Heart right ventricle (tissue), 16 donors: ENCODE results near the gene PRDX3. TPM values are rescaled to one million over a fixed set of nuclear protein-coding genes. Genes with fewer than 3 reads are reported as not detected.

Experiments
- ATAC-seq, 8 donors: fragments of 200-7000 bp; cut with Tn5 transposase; one replicate each; pipeline ENCODE4 v1.9.1; 2020; ENCODE audit warnings: mild to moderate bottlenecking in 8 of 8, moderate library complexity in 8 of 8, moderate number of reproducible peaks in 1 of 8
- DNase-seq, 2 donors: peaks; one replicate each; pipeline ENCODE4 v3.0.0-alpha.2; 2020
- H3K27ac ChIP-seq, 10 donors: fragments of 200-600 bp; sonication (generic) in 2 of 10; one replicate each; pipeline versions ENCODE4 v1.5.0 to v1.8.0; 2020 to 2022; ENCODE audit warnings: mild to moderate bottlenecking in 3 of 10
- H3K27me3 ChIP-seq, 7 donors: fragments of 200-600 bp; one replicate each; pipeline ENCODE4 v1.8.0; 2021 to 2022; ENCODE audit warnings: mild to moderate bottlenecking in 2 of 7
- H3K36me3 ChIP-seq, 9 donors: fragments of 200-600 bp; sonication (generic) in 1 of 9; one replicate each; pipeline versions ENCODE4 v1.5.0 to v1.8.0; 2020 to 2022; ENCODE audit warnings: mild to moderate bottlenecking in 2 of 9
- H3K4me1 ChIP-seq, 9 donors: fragments of 200-600 bp; sonication (generic) in 1 of 9; one replicate each; pipeline versions ENCODE4 v1.5.0 to v1.8.0; 2020 to 2022; ENCODE audit warnings: mild to moderate bottlenecking in 4 of 9
- H3K4me3 ChIP-seq, 10 donors: fragments of 200-600 bp; sonication (generic) in 2 of 10; one replicate each; pipeline versions ENCODE4 v1.5.0 to v1.8.0; 2020 to 2022; ENCODE audit warnings: mild to moderate bottlenecking in 7 of 10, moderate library complexity in 2 of 10
- H3K9me3 ChIP-seq, 11 donors: fragments of 200-600 bp in 10 of 11; sonication (generic) in 2 of 11; one replicate each; pipeline versions ENCODE4 v1.5.0 to v1.8.0; 2013 to 2022; ENCODE audit warnings: mild to moderate bottlenecking in 2 of 11, control low read depth in 1 of 11, moderate library complexity in 1 of 11
- CTCF ChIP-seq, 9 donors: fragments of 200-600 bp; sonication (generic) in 2 of 9; IDR thresholded peaks; one replicate each; pipeline versions ENCODE4 v1.5.0 to v1.8.0; 2021 to 2022; ENCODE audit warnings: antibody characterized with exemption in 9 of 9, mild to moderate bottlenecking in 5 of 9, moderate library complexity in 1 of 9
- WGBS, 2 donors: extraction: QIAGEN DNeasy Blood & Tissue Kit; methylation state at CpG; one replicate each; pipeline ENCODE4 v1.1.7; 2013; ENCODE audit warnings: inconsistent platforms in 1 of 2; 5-methylcytosine and 5-hydroxymethylcytosine counted together
- intact Hi-C, 10 donors: fragments of 100-400 bp; cut with DNase I; formaldehyde crosslinking; loops; one replicate each; pipeline versions ENCODE4 v1.11.1 to v1.14.2; 2022
- polyA plus RNA-seq, 2 donors: library from polyadenylated mRNA; stranded (reverse); fragments of 200-250 nt; gene quantifications; one replicate each; pipeline ENCODE4 v1.2.3, GENCODE V29; 2013
- total RNA-seq, 10 donors: library from RNA; stranded (reverse); fragmentation: NEBNext Ultra II Directional in 3 of 10; extraction: Animal tissue kit (Norgen Biotek cat#: 25700) in 3 of 10; gene quantifications; one replicate each; pipeline versions ENCODE4 v1.2.1 to v1.2.4, GENCODE V29; 2021 to 2023
- donor health status: Arrhythmogenic right ventricular cardiomyopathy.
- donor health status: ischemic (EF 13 %, LVEDD 7.1; RV severe dilation, severe dysfunction).
- donor health status: healthy with polysubstance abuse.
- donor health status: DM: no; HTN: yes; CAD: no.
- donor health status: DM: no; HTN: no; CAD: no.
- donor health status: ischemic (EF 25% LVEDD 6.9; RV normal size, moderate dysfunction).
- donor health status: ischemic (EF 25% LVEDD 5.7; RV mildly dilated, moderate dysfunction).
- donor health status: healthy.
- donor health status: DM: yes; HTN: yes; CAD: no.
- donor health status: Ischemic cardiomyopathy.
- donor health status: ischemic (EF 35%, LVEDD 5.7; RV mildly dilated, moderate dysfunction).
- donor health status: nonischemic (EF 11% LVEDD 7.7; RV severe dilation, severe dysfunction).
- donor health status: DM: yes; HTN: yes; CAD: no.
- donor health status: PGD.
- donor health status: ischemic (EF 29% LVEDD 5.4; RV normal size, mild dysfunction).
- donor health status: nonischemic (EF 23%, LVEDD 6.1; RV moderate dilation, normal function).

PRDX3 gene
- total and polyA plus RNA-seq, 12 donors, result 75.4 to 323 (median 279) TPM

- no peak for TF ChIP-seq CTCF (IDR thresholded peaks at IDR 0.05)
- DNase-seq, result no peak
- H3K4me3 ChIP-seq, result peak overlapping the region; percentile 59 to 90 (median 76)
- peaks cover 0 to 44% (median 16%) of the 10 kb centered on the region in 9 donors for H3K36me3 ChIP-seq
- 21 to 22% methylated on average over 21 of the region's 21 CpGs for WGBS, 2 donors
- ATAC-seq, result peak in 7 of 8 donors; percentile 1 to 13 (median 6)
- no peaks in the 10 kb centered on the region for H3K27me3 ChIP-seq
- intact Hi-C loops, result loop anchor here in 2 of 10 donors (5.0 to 10.0 kb wide), 2 partner anchors 96 to 417 kb away; partner anchors contain the start of genes EIF3A (in 1 of the 2) and TIAL1 (in 1 of the 2)
- peaks cover 0 to 29% (median 20%) of the 10 kb centered on the region in 9 donors for H3K4me1 ChIP-seq
- no peaks in the 10 kb centered on the region for H3K9me3 ChIP-seq
- H3K27ac ChIP-seq, result peak overlapping the region in 9 of 10 donors; percentile 86 to 96 (median 90)
These were observed 772 bp downstream of the PRDX3 start for GRCh38 chr10:119177708-119178371.

GRCh38 chr10:119176166-119176565 lies 2.4 kb downstream of the PRDX3 start:
- 94 to 99% methylated on average over 6 of the region's 6 CpGs for WGBS, 2 donors
- intact Hi-C loops, result loop anchor here in 2 of 10 donors (5.0 to 10.0 kb wide), 2 partner anchors 94 to 419 kb away; partner anchors contain the start of genes EIF3A (in 1 of the 2) and TIAL1 (in 1 of the 2)
- H3K27me3 ChIP-seq, result no peaks in the 10 kb centered on the region
- peaks cover 0 to 29% (median 20%) of the 10 kb centered on the region in 9 donors for H3K4me1 ChIP-seq
- no peaks in the 10 kb centered on the region for H3K9me3 ChIP-seq
- DNase-seq, result no peak
- TF ChIP-seq CTCF (IDR thresholded peaks at IDR 0.05), result no peak
- H3K4me3 ChIP-seq, result no peak overlapping the region
- H3K36me3 ChIP-seq, result peaks cover 0 to 60% (median 29%) of the 10 kb centered on the region in 9 donors
- H3K27ac ChIP-seq, result no peak overlapping the region
- no peak for ATAC-seq

GRCh38 chr10:119174109-119174508 lies 4.5 kb downstream of the PRDX3 start:
- H3K36me3 ChIP-seq, result peaks cover 0 to 81% (median 40%) of the 10 kb centered on the region in 9 donors
- H3K4me1 ChIP-seq, result peaks cover 0 to 24% (median 17%) of the 10 kb centered on the region in 9 donors
- intact Hi-C loops, result loop anchor here in 1 of 10 donors (10.0 kb wide), 1 partner anchor 421 kb away; the partner anchor contains the start of gene TIAL1
- no peak overlapping the region for H3K4me3 ChIP-seq
- WGBS, 2 donors, result 58 to 67% methylated on average over 2 of the region's 2 CpGs
- no peak for DNase-seq
- H3K9me3 ChIP-seq, result no peaks in the 10 kb centered on the region
- TF ChIP-seq CTCF (IDR thresholded peaks at IDR 0.05), result no peak
- ATAC-seq, result no peak
- H3K27me3 ChIP-seq, result no peaks in the 10 kb centered on the region
- H3K27ac ChIP-seq, result no peak overlapping the region

GRCh38 chr10:119167041-119167440 lies 11.6 kb downstream of the PRDX3 start:
- Histone ChIP-seq H3K4me3 (no peak overlapping the region), H3K4me1 (peaks cover 0 to 25% (median 15%) of the 10 kb centered on the region in 9 donors), H3K27ac (peak overlapping the region in 2 of 10 donors; percentile 95 to 96), H3K9me3 (no peaks in the 10 kb centered on the region), H3K36me3 (peaks cover 0 to 68% (median 32%) of the 10 kb centered on the region in 9 donors), H3K27me3 (no peaks in the 10 kb centered on the region)
- intact Hi-C loops, result loop anchor here in 1 of 10 donors (5.0 kb wide), 1 partner anchor 90 kb away; no protein-coding TSS in a partner anchor
- ATAC-seq (no peak), DNase-seq (no peak)
- 83% methylated on average over 8 of the region's 8 CpGs for WGBS, 2 donors
- TF ChIP-seq CTCF (IDR thresholded peaks at IDR 0.05), result no peak
